Erythroblast (primary cell): ENCODE data around the gene IGFL4.

Experiments
- GATA1 ChIP-seq: IDR thresholded peaks from 2 replicates; pipeline ENCODE4 v1.6.1; 2011; ENCODE audit warnings: low read depth, mild to moderate bottlenecking, control low read depth, low read length, moderate library complexity
- POLR2A ChIP-seq: IDR thresholded peaks from 2 replicates; pipeline ENCODE4 v1.6.1; 2011; ENCODE audit warnings: mild to moderate bottlenecking, low read length

GRCh38 chr19:46040125-46040524 is 677 bp downstream of the IGFL4 start:
- TF ChIP-seq POLR2A (no peak), GATA1 (no peak)
